ENCODE measurements around the gene ARF5. TPM values are rescaled to one million over a fixed set of nuclear protein-coding genes. Genes with fewer than 3 reads are reported as not detected.

The ARF5 gene
- total and polyA plus RNA-seq, 2 of the 8 experiments (the other 6 are each of a cell fraction or from before 2014, with no cell fraction given), result 154 to 579 TPM

- TF ChIP-seq, protein P1, sequence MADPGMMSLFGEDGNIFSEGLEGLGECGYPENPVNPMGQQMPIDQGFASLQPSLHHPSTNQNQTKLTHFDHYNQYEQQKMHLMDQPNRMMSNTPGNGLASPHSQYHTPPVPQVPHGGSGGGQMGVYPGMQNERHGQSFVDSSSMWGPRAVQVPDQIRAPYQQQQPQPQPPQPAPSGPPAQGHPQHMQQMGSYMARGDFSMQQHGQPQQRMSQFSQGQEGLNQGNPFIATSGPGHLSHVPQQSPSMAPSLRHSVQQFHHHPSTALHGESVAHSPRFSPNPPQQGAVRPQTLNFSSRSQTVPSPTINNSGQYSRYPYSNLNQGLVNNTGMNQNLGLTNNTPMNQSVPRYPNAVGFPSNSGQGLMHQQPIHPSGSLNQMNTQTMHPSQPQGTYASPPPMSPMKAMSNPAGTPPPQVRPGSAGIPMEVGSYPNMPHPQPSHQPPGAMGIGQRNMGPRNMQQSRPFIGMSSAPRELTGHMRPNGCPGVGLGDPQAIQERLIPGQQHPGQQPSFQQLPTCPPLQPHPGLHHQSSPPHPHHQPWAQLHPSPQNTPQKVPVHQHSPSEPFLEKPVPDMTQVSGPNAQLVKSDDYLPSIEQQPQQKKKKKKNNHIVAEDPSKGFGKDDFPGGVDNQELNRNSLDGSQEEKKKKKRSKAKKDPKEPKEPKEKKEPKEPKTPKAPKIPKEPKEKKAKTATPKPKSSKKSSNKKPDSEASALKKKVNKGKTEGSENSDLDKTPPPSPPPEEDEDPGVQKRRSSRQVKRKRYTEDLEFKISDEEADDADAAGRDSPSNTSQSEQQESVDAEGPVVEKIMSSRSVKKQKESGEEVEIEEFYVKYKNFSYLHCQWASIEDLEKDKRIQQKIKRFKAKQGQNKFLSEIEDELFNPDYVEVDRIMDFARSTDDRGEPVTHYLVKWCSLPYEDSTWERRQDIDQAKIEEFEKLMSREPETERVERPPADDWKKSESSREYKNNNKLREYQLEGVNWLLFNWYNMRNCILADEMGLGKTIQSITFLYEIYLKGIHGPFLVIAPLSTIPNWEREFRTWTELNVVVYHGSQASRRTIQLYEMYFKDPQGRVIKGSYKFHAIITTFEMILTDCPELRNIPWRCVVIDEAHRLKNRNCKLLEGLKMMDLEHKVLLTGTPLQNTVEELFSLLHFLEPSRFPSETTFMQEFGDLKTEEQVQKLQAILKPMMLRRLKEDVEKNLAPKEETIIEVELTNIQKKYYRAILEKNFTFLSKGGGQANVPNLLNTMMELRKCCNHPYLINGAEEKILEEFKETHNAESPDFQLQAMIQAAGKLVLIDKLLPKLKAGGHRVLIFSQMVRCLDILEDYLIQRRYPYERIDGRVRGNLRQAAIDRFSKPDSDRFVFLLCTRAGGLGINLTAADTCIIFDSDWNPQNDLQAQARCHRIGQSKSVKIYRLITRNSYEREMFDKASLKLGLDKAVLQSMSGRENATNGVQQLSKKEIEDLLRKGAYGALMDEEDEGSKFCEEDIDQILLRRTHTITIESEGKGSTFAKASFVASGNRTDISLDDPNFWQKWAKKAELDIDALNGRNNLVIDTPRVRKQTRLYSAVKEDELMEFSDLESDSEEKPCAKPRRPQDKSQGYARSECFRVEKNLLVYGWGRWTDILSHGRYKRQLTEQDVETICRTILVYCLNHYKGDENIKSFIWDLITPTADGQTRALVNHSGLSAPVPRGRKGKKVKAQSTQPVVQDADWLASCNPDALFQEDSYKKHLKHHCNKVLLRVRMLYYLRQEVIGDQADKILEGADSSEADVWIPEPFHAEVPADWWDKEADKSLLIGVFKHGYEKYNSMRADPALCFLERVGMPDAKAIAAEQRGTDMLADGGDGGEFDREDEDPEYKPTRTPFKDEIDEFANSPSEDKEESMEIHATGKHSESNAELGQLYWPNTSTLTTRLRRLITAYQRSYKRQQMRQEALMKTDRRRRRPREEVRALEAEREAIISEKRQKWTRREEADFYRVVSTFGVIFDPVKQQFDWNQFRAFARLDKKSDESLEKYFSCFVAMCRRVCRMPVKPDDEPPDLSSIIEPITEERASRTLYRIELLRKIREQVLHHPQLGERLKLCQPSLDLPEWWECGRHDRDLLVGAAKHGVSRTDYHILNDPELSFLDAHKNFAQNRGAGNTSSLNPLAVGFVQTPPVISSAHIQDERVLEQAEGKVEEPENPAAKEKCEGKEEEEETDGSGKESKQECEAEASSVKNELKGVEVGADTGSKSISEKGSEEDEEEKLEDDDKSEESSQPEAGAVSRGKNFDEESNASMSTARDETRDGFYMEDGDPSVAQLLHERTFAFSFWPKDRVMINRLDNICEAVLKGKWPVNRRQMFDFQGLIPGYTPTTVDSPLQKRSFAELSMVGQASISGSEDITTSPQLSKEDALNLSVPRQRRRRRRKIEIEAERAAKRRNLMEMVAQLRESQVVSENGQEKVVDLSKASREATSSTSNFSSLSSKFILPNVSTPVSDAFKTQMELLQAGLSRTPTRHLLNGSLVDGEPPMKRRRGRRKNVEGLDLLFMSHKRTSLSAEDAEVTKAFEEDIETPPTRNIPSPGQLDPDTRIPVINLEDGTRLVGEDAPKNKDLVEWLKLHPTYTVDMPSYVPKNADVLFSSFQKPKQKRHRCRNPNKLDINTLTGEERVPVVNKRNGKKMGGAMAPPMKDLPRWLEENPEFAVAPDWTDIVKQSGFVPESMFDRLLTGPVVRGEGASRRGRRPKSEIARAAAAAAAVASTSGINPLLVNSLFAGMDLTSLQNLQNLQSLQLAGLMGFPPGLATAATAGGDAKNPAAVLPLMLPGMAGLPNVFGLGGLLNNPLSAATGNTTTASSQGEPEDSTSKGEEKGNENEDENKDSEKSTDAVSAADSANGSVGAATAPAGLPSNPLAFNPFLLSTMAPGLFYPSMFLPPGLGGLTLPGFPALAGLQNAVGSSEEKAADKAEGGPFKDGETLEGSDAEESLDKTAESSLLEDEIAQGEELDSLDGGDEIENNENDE (IDR thresholded peaks at IDR 0.05; ENCODE audit: insufficient replicate concordance, low read length), result no peak
- TF ChIP-seq USF2 (IDR thresholded peaks at IDR 0.05; ENCODE audit: low read length), result no peak
- TF ChIP-seq KDM5A (IDR thresholded peaks at IDR 0.05; ENCODE audit: low read length), result no peak
- no peak for TF ChIP-seq RBBP5 (IDR thresholded peaks at IDR 0.05; ENCODE audit: borderline replicate concordance, low read depth, low read length)
- TF ChIP-seq, protein P2, sequence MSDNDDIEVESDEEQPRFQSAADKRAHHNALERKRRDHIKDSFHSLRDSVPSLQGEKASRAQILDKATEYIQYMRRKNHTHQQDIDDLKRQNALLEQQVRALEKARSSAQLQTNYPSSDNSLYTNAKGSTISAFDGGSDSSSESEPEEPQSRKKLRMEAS (IDR thresholded peaks at IDR 0.05), result no peak
- TF ChIP-seq EGR1 (IDR thresholded peaks at IDR 0.05; ENCODE audit: borderline replicate concordance, low read depth, low read length), result no peak
- TF ChIP-seq ZNF274 (IDR thresholded peaks at IDR 0.05; ENCODE audit: borderline replicate concordance, extremely low read depth, low read length), result no peak
- no peak for TF ChIP-seq CBX5 (IDR thresholded peaks at IDR 0.05; ENCODE audit: low read depth, low read length)
Observed at GRCh38 chr7:127584648-127585043, 3.6 kb upstream of the ARF5 start (continued).
